ENCODE data around the gene LGALS9C. TPM values are rescaled to one million over a fixed set of nuclear protein-coding genes. Genes with fewer than 3 reads are reported as not detected.
"Not testable (repeated sequence)": the region's sequence is repeated elsewhere in the genome, so short reads cannot be mapped to it uniquely, and the experiment has no call there.

LGALS9C gene
- total RNA-seq (2022) (not detected in 2 replicates), Bru-seq, nascent RNA (not detected), BruChase-seq, experiment 1, labeled RNA remaining after a 2-hour chase (percentile 2 among the genes with signal in this experiment), BruChase-seq, experiment 2, labeled RNA remaining after a 6-hour chase (not detected)
- long read RNA-seq = 0 reads

DNA sequence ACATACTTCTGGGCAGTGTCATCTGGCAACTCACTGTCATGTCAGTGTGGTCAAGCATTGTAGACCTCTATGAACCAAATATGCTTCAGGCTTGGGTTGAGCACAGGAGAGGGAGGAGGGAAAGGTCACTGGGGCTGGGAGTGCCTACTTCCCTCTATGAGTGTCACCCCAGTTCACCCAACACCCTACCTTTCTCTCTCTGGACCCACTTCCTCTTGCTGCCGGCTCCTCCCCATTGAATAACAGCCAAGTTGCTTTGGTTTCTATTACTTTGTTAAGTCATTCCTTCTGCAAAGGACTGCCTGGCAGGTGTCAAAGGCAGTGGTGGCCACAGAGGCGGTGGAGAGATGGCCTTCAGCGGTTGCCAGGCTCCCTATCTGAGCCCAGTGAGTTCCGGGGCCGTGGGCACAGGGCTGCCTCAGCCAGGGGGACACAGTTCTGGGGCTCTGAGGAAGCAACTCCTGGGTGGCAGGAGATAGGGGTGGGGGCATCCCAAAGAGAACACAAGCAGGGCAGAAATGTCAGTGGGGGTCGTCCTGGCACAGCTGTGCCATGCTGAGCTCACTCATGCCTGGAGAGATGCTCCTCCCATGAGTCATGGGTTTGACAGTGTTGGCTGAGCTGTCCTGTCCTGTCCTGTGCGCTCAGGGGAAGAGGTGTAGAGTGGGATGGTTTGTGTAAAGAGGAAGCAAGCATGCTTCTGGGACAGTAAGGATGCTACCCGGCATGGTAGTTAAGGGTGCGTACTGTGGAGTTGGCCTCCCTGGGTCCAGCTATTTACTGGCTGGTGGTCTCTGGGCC lies at the start of gene LGALS9C:
Gene LGALS9C (plus strand): TSS at position 282 of the 801 bp plus-strand sequence. CDS start 66 bp downstream, at position 348.
- H3K9me3 ChIP-seq; CTCF ChIA-PET; H3K4me1 ChIP-seq; H3K27ac Mint-ChIP-seq (ENCODE audit: unreplicated experiment); intact Hi-C loops (cut with micrococcal nuclease; ENCODE audit: unreplicated experiment); BruUV-seq (replicated peaks); H3K4me3 Mint-ChIP-seq (ENCODE audit: unreplicated experiment); H3K36me3 Mint-ChIP-seq (ENCODE audit: insufficient read depth, unreplicated experiment); H3K36me3 ChIP-seq (ENCODE audit: control insufficient read depth, insufficient read depth, low read length); H3K4me1 Mint-ChIP-seq (ENCODE audit: low read depth, unreplicated experiment); H3K4me3 ChIP-seq (ENCODE audit: low read depth, low read length); POLR2A ChIA-PET; DNase-seq; H3K27me3 Mint-ChIP-seq (ENCODE audit: insufficient read depth, unreplicated experiment); H3K27me3 ChIP-seq (replicated peaks; ENCODE audit: control insufficient read depth, insufficient read depth, low read length); H3K9me3 Mint-ChIP-seq (ENCODE audit: unreplicated experiment): not testable (repeated sequence)

DNA sequence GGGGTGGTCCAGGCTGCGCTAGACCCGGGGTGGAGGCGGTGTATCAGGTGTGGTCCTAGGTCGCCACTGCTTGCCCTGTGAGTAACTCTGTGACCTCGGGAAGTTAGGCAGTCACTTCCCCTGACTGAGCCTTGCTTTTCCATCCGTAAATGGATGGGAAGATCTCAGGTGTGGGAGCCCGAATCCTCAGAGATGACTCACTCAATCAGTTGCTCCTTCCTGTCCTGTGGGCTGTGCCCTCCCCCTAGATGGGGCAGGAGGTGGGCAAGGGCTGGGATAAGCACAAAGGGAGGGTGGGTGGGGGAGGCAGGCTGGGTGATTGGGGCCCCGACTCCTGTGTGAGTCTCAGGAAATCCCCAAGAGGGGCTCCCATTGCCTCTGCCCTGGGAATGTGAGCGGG lies 44.4 kb upstream of the LGALS9C start:
- H3K9me3 Mint-ChIP-seq (ENCODE audit: unreplicated experiment); H3K4me1 ChIP-seq; intact Hi-C loops (cut with micrococcal nuclease; ENCODE audit: unreplicated experiment); H3K4me3 Mint-ChIP-seq (ENCODE audit: unreplicated experiment); H3K27me3 Mint-ChIP-seq (ENCODE audit: insufficient read depth, unreplicated experiment); H3K36me3 Mint-ChIP-seq (ENCODE audit: insufficient read depth, unreplicated experiment); H3K4me1 Mint-ChIP-seq (ENCODE audit: low read depth, unreplicated experiment); DNase-seq; H3K27ac Mint-ChIP-seq (ENCODE audit: unreplicated experiment); H3K4me3 ChIP-seq (ENCODE audit: low read depth, low read length); BruUV-seq (replicated peaks); H3K36me3 ChIP-seq (ENCODE audit: control insufficient read depth, insufficient read depth, low read length); H3K27me3 ChIP-seq (replicated peaks; ENCODE audit: control insufficient read depth, insufficient read depth, low read length); CTCF ChIA-PET; POLR2A ChIA-PET; H3K9me3 ChIP-seq: not testable (repeated sequence)

DNA sequence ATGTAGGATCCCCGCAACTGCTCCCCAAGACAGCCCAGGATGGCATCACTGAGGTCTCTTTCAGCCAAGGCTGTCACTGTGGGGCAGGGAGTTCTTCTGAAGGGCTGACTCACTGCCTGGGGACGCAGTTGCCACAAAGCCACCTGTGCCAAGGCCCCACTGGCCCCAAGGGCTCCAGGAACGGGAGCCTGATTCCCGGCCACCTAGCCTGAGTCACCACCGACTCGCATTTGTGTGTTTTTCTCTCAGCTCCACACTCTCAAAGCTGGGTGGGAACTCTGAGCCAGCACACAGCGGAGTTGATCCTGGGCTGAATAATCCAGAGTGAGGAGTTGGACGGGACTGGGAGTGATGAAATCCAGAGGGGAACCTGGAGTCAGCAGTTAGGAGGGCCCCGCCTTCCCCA lies 37.1 kb upstream of the LGALS9C start:
- BruUV-seq (replicated peaks); H3K4me1 Mint-ChIP-seq (ENCODE audit: low read depth, unreplicated experiment); H3K4me3 Mint-ChIP-seq (ENCODE audit: unreplicated experiment); POLR2A ChIA-PET; H3K4me1 ChIP-seq; intact Hi-C loops (cut with micrococcal nuclease; ENCODE audit: unreplicated experiment); H3K4me3 ChIP-seq (ENCODE audit: low read depth, low read length); H3K36me3 Mint-ChIP-seq (ENCODE audit: insufficient read depth, unreplicated experiment); CTCF ChIA-PET; H3K27me3 Mint-ChIP-seq (ENCODE audit: insufficient read depth, unreplicated experiment); H3K27me3 ChIP-seq (replicated peaks; ENCODE audit: control insufficient read depth, insufficient read depth, low read length); H3K9me3 Mint-ChIP-seq (ENCODE audit: unreplicated experiment); H3K9me3 ChIP-seq; H3K27ac Mint-ChIP-seq (ENCODE audit: unreplicated experiment); H3K36me3 ChIP-seq (ENCODE audit: control insufficient read depth, insufficient read depth, low read length); DNase-seq: not testable (repeated sequence)

DNA sequence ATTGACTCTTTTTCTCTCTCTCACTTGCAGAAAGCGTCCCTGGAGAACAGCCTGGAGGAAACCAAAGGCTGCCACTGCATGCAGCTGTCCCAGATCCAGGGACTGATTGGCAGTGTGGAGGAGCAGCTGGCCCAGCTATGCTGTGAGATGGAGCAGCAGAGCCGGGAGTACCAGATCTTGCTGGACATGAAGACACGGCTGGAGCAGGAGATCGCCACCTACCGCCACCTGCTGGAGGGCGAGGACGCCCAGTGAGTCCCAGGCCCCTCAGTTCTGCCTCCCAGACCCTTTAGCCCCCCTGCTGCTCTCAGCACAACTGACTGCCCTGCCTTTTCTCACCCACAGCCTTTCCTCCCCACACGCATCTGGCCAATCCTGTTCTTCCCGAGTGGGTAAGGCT lies 34.5 kb upstream of the LGALS9C start:
- H3K4me1 Mint-ChIP-seq (ENCODE audit: low read depth, unreplicated experiment); intact Hi-C loops (cut with micrococcal nuclease; ENCODE audit: unreplicated experiment); POLR2A ChIA-PET; H3K27me3 Mint-ChIP-seq (ENCODE audit: insufficient read depth, unreplicated experiment); H3K36me3 Mint-ChIP-seq (ENCODE audit: insufficient read depth, unreplicated experiment); H3K4me1 ChIP-seq; DNase-seq; H3K4me3 ChIP-seq (ENCODE audit: low read depth, low read length); BruUV-seq (replicated peaks); H3K4me3 Mint-ChIP-seq (ENCODE audit: unreplicated experiment); CTCF ChIA-PET; H3K9me3 Mint-ChIP-seq (ENCODE audit: unreplicated experiment); H3K9me3 ChIP-seq; H3K36me3 ChIP-seq (ENCODE audit: control insufficient read depth, insufficient read depth, low read length); H3K27me3 ChIP-seq (replicated peaks; ENCODE audit: control insufficient read depth, insufficient read depth, low read length); H3K27ac Mint-ChIP-seq (ENCODE audit: unreplicated experiment): not testable (repeated sequence)

DNA sequence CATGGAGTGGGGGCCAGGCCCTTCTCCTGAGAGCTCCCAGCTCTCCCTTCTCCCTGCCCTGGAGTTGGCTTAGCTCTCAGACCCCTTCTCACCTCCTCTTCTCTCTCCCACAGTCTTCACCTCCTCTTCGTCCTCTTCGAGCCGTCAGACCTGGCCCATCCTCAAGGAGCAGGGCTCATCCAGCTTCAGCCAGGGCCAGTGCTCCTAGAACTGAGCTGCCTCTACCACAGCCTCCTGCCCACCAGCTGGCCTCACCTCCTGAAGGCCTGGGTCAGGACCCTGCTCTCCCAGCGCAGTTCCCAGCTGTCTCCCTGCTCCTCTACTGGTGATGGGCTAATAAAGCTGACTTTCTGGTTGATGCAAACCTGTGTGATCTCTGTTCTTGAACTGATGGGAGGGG lies 34.1 kb upstream of the LGALS9C start:
- H3K9me3 Mint-ChIP-seq (ENCODE audit: unreplicated experiment); BruUV-seq (replicated peaks); H3K27me3 ChIP-seq (replicated peaks; ENCODE audit: control insufficient read depth, insufficient read depth, low read length); intact Hi-C loops (cut with micrococcal nuclease; ENCODE audit: unreplicated experiment); H3K27me3 Mint-ChIP-seq (ENCODE audit: insufficient read depth, unreplicated experiment); H3K27ac Mint-ChIP-seq (ENCODE audit: unreplicated experiment); H3K4me1 Mint-ChIP-seq (ENCODE audit: low read depth, unreplicated experiment); POLR2A ChIA-PET; H3K4me3 Mint-ChIP-seq (ENCODE audit: unreplicated experiment); CTCF ChIA-PET; H3K9me3 ChIP-seq; H3K4me3 ChIP-seq (ENCODE audit: low read depth, low read length); DNase-seq; H3K4me1 ChIP-seq; H3K36me3 Mint-ChIP-seq (ENCODE audit: insufficient read depth, unreplicated experiment); H3K36me3 ChIP-seq (ENCODE audit: control insufficient read depth, insufficient read depth, low read length): not testable (repeated sequence)

GRCh38 chr17:18447476-18448205 lies 28.9 kb upstream of the LGALS9C start:
- intact Hi-C loops (cut with micrococcal nuclease; ENCODE audit: unreplicated experiment); H3K36me3 ChIP-seq (ENCODE audit: control insufficient read depth, insufficient read depth, low read length); CTCF ChIA-PET; H3K27ac Mint-ChIP-seq (ENCODE audit: unreplicated experiment); H3K4me3 Mint-ChIP-seq (ENCODE audit: unreplicated experiment); H3K4me1 ChIP-seq; H3K36me3 Mint-ChIP-seq (ENCODE audit: insufficient read depth, unreplicated experiment); H3K4me1 Mint-ChIP-seq (ENCODE audit: low read depth, unreplicated experiment); POLR2A ChIA-PET; DNase-seq; H3K27me3 ChIP-seq (replicated peaks; ENCODE audit: control insufficient read depth, insufficient read depth, low read length); H3K4me3 ChIP-seq (ENCODE audit: low read depth, low read length); BruUV-seq (replicated peaks); H3K27me3 Mint-ChIP-seq (ENCODE audit: insufficient read depth, unreplicated experiment); H3K9me3 ChIP-seq; H3K9me3 Mint-ChIP-seq (ENCODE audit: unreplicated experiment): not testable (repeated sequence)

DNA sequence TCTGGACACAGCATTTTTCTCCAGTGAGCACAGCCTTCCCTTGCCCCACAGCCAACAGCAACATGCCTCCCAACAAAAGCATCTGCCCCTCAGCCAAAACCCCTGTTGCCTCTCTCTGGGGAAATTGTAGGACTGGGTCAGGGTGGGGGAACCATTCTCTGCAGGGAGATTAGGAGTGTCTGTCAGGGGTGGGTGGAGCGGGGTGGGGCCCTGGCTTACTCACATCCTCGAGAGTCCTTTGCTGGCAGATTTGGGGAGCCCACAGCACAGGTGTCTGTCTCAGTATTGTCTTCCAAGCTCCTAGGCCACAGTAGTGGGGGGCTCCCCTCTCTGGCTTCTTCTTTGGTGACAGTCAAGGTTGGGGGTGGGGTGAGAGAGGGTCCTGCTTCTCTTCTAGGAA lies 28.3 kb upstream of the LGALS9C start:
- H3K27me3 Mint-ChIP-seq (ENCODE audit: insufficient read depth, unreplicated experiment); H3K36me3 ChIP-seq (ENCODE audit: control insufficient read depth, insufficient read depth, low read length); intact Hi-C loops (cut with micrococcal nuclease; ENCODE audit: unreplicated experiment); CTCF ChIA-PET; DNase-seq; H3K4me3 Mint-ChIP-seq (ENCODE audit: unreplicated experiment); H3K4me3 ChIP-seq (ENCODE audit: low read depth, low read length); H3K27me3 ChIP-seq (replicated peaks; ENCODE audit: control insufficient read depth, insufficient read depth, low read length); H3K9me3 Mint-ChIP-seq (ENCODE audit: unreplicated experiment); H3K4me1 Mint-ChIP-seq (ENCODE audit: low read depth, unreplicated experiment); H3K4me1 ChIP-seq; H3K27ac Mint-ChIP-seq (ENCODE audit: unreplicated experiment); POLR2A ChIA-PET; BruUV-seq (replicated peaks); H3K36me3 Mint-ChIP-seq (ENCODE audit: insufficient read depth, unreplicated experiment); H3K9me3 ChIP-seq: not testable (repeated sequence)
